Kidney (tissue), 14 donors: ENCODE results near the gene FAM180B. TPM values are rescaled to one million over a fixed set of nuclear protein-coding genes. Genes with fewer than 3 reads are reported as not detected.

Experiments
- DNase-seq, 5 donors: peaks; one replicate each; pipeline ENCODE4 v3.0.0-alpha.2; 2013 to 2020
- FAIRE-seq: peaks from 2 replicates; lab custom pipeline; 2012; peaks lifted over from hg19 to GRCh38; lab: Jason Lieb, UNC
- H3K27ac ChIP-seq, 2 donors: one replicate each; pipeline ENCODE4 v1.7.0; 2013; ENCODE audit warnings: low read depth in 2 of 2, low read length in 2 of 2, inconsistent platforms in 1 of 2
- H3K27me3 ChIP-seq: one replicate; pipeline ENCODE4 v1.7.1; 2013; ENCODE audit warnings: low read length, inconsistent platforms; ENCODE audit not compliant: control insufficient read depth, insufficient read depth
- H3K36me3 ChIP-seq, 3 donors: one replicate each; pipeline versions ENCODE4 v1.7.0 to v1.7.1; 2013; ENCODE audit warnings: low read length in 3 of 3, control low read depth in 1 of 3, inconsistent platforms in 1 of 3; ENCODE audit not compliant: insufficient read depth in 3 of 3, control insufficient read depth in 2 of 3
- H3K4me1 ChIP-seq, 3 donors: one replicate each; pipeline versions ENCODE4 v1.7.0 to v1.7.1; 2013; ENCODE audit warnings: low read length in 3 of 3, inconsistent platforms in 1 of 3, low read depth in 1 of 3; ENCODE audit not compliant: control insufficient read depth in 2 of 3, insufficient read depth in 2 of 3
- H3K4me3 ChIP-seq, 3 donors: one replicate each; pipeline versions ENCODE4 v1.7.0 to v1.8.1; 2013; ENCODE audit warnings: low read length in 3 of 3, control low read depth in 1 of 3, inconsistent platforms in 1 of 3
- H3K9ac ChIP-seq, 3 donors: one replicate each; pipeline versions ENCODE4 v1.7.0 to v1.7.1; 2013; ENCODE audit warnings: low read length in 3 of 3, control low read depth in 1 of 3, inconsistent platforms in 1 of 3
- H3K9me3 ChIP-seq, 3 donors: one replicate each; pipeline versions ENCODE4 v1.7.0 to v1.7.1; 2013; ENCODE audit warnings: low read length in 3 of 3, control low read depth in 1 of 3, inconsistent platforms in 1 of 3; ENCODE audit not compliant: control insufficient read depth in 2 of 3, insufficient read depth in 1 of 3
- intact Hi-C: fragments of 100-400 bp; cut with DNase I; formaldehyde crosslinking; loops from one replicate; pipeline ENCODE4 v1.11.1; 2022
- polyA plus RNA-seq: library from polyadenylated mRNA; stranded (reverse); fragments of 350-450 nt; fragmentation: Illumina TruSeq; extraction: RNeasy Lipid Tissue Mini Kit (QIAGEN cat#74804); gene quantifications from one replicate; pipeline ENCODE4 v1.2.3, GENCODE V29; 2014; ENCODE audit warnings: low read depth, low replicate concordance; ENCODE audit not compliant: insufficient read depth
- total RNA-seq: library from RNA; stranded (reverse); fragmentation: NEBNext Ultra II Directional; extraction: Animal tissue kit (Norgen Biotek cat#: 25700); gene quantifications from one replicate; pipeline ENCODE4 v1.2.1, GENCODE V29; 2021
- TF ChIP-seq, protein P1 (sequence below): IDR thresholded peaks from 3 replicates; pipeline ENCODE4 v1.5.1; 2012; ENCODE audit warnings: mild to moderate bottlenecking, moderate library complexity, borderline replicate concordance; ENCODE audit not compliant: insufficient read depth; ENCODE audit errors: extremely low read depth
- donor health status: control.
- donor health status: control.
- donor health status: control.
- donor health status: control.
- donor health status: control.
- donor health status: DM: yes; HTN: yes; CAD: no.
- donor health status: Normal renal cell carcinoma (clear cell type).

FAM180B gene
- total and polyA plus RNA-seq, 2 donors from 2014 or later = not detected

DNA sequence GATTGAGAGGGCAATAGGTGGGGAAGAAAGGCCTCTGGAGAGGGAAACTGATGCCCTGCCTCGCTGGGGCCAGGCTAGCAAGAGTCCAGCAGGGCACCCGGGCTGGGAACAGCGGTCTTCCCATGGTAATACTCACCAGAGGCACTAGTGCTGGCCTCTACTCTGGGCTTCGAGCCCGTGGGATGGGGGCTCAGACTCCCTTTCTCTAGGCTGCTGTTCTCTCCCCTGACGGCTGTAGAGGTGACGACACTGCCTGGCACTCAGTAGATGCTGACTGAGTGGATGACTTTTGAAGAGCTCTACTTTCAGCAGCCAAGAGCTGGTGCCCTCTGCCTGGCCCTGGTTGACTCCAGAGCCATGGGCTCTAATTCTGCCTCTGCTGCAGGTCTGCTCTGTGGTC, 8.6 kb downstream of the FAM180B start:
- Histone ChIP-seq H3K4me1 (no peaks in the 10 kb centered on the region), H3K9ac (no peak overlapping the region), H3K27ac (no peak overlapping the region), H3K27me3 (peaks cover 3% of the 10 kb centered on the region), H3K9me3 (no peaks in the 10 kb centered on the region), H3K4me3 (no peak overlapping the region), H3K36me3 (no peaks in the 10 kb centered on the region)
- TF ChIP-seq, protein P1, sequence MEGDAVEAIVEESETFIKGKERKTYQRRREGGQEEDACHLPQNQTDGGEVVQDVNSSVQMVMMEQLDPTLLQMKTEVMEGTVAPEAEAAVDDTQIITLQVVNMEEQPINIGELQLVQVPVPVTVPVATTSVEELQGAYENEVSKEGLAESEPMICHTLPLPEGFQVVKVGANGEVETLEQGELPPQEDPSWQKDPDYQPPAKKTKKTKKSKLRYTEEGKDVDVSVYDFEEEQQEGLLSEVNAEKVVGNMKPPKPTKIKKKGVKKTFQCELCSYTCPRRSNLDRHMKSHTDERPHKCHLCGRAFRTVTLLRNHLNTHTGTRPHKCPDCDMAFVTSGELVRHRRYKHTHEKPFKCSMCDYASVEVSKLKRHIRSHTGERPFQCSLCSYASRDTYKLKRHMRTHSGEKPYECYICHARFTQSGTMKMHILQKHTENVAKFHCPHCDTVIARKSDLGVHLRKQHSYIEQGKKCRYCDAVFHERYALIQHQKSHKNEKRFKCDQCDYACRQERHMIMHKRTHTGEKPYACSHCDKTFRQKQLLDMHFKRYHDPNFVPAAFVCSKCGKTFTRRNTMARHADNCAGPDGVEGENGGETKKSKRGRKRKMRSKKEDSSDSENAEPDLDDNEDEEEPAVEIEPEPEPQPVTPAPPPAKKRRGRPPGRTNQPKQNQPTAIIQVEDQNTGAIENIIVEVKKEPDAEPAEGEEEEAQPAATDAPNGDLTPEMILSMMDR = no peak
- intact Hi-C loops = no loop called here
- DNase-seq = no peak
- no peak for FAIRE-seq

DNA sequence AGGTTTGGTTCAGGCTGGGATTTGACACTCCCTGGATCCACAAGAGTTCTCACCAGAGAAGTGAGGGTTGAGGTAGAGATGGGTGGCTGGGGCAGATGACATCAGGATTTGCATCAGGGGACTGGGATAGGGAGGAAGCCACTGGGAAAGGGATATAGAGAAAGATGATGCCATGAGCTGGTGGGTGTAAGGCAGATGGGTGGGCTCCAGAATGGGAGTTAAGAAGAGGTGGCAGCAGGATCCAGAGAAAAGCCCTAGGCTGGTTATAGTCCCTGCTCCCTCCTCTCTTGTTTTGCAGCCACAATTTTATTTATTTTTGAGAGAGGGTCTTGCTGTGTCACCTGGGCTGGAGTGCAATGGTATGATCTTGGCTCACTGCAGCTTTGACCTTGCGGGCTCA, 9.5 kb downstream of the FAM180B start:
- TF ChIP-seq, protein P1 = no peak
- Histone ChIP-seq H3K9ac (no peak overlapping the region), H3K27me3 (peaks cover 3% of the 10 kb centered on the region), H3K9me3 (no peaks in the 10 kb centered on the region), H3K27ac (no peak overlapping the region), H3K4me3 (no peak overlapping the region), H3K4me1 (no peaks in the 10 kb centered on the region), H3K36me3 (no peaks in the 10 kb centered on the region)
- intact Hi-C loops = no loop called here
- DNase-seq (no peak), FAIRE-seq (no peak)

DNA sequence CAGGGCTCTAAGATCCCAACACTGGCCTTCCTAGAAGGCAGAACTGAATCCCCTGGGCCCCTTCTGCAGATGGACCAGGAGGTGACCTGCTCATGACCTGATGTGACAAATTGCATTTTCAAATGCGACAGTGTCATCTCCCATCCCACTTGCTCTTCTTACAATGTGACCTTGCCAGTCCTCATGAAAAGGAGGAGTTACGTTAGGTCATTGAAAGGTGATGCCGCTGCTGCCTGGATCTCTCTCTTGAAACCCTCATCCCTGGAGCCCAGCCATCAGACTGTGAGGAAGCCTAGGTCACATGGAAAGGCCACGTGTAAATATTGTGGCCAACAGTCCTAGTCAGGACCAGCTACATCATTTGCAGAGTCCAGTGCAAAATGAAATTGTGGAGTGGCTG, 13.4 kb downstream of the FAM180B start:
- Histone ChIP-seq H3K4me1 (no peaks in the 10 kb centered on the region), H3K27me3 (no peaks in the 10 kb centered on the region), H3K27ac (no peak overlapping the region), H3K9me3 (no peaks in the 10 kb centered on the region), H3K4me3 (no peak overlapping the region), H3K9ac (no peak overlapping the region), H3K36me3 (no peaks in the 10 kb centered on the region)
- DNase-seq = no peak
- TF ChIP-seq, protein P1 = no peak
- FAIRE-seq = no peak
- intact Hi-C loops = no loop called here

DNA sequence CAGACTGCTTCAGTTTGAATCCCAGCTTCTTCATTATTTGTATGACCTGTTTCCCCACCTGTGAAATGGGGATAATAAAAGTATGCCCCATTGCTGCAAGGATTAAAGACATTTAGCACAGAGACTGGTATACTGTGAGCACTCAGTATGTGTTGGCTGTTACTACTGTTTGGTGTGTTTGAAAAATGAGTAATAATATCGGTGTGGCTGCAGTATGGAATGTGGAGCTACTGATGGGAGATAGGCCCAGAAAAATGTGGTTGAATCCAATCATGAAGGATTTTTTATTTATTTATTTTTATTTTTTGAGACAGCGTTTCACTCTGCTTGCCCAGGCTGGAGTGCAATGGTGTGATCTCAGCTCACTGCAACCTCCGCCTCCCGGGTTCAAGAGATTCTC, 16.8 kb downstream of the FAM180B start:
- H3K27ac ChIP-seq = no peak overlapping the region
- FAIRE-seq = no peak

More for the DNA sequence above, 16.8 kb downstream of the FAM180B start:
- no peak for DNase-seq
- intact Hi-C loops = no loop called here
- H3K9me3 ChIP-seq = no peaks in the 10 kb centered on the region
- H3K27me3 ChIP-seq = no peaks in the 10 kb centered on the region
- H3K4me1 ChIP-seq = no peaks in the 10 kb centered on the region
- no peak overlapping the region for H3K9ac ChIP-seq
- TF ChIP-seq, protein P1 = no peak
- H3K36me3 ChIP-seq = no peaks in the 10 kb centered on the region
- H3K4me3 ChIP-seq = no peak overlapping the region
